NT2/D1 (cell line): ENCODE measurements around the gene METAP2.

Experiments used
- DNase-seq: peaks from one replicate; pipeline ENCODE4 v3.0.0-alpha.2; 2011; ENCODE audit warnings: low read depth, low spot score
- H3K27me3 ChIP-seq: 2 replicates; pipeline ENCODE4 v1.6.0; 2011; ENCODE audit warnings: mild to moderate bottlenecking; ENCODE audit not compliant: insufficient read length, insufficient read depth
- H3K36me3 ChIP-seq: 2 replicates; pipeline ENCODE4 v1.6.1; 2011; ENCODE audit warnings: mild to moderate bottlenecking, low read length, mixed read lengths; ENCODE audit not compliant: insufficient read depth, insufficient read length
- H3K4me1 ChIP-seq: 2 replicates; pipeline ENCODE4 v1.5.1; 2011; ENCODE audit not compliant: insufficient read depth, insufficient read length
- H3K4me3 ChIP-seq: 2 replicates; pipeline ENCODE4 v1.5.1; 2011; ENCODE audit warnings: low read depth; ENCODE audit not compliant: insufficient read length
- H3K9ac ChIP-seq: 2 replicates; pipeline ENCODE4 v1.6.0; 2011; ENCODE audit warnings: low read depth; ENCODE audit not compliant: insufficient read length
- H3K9me3 ChIP-seq: 2 replicates; pipeline ENCODE4 v1.5.1; 2011; ENCODE audit warnings: mild to moderate bottlenecking, low read length; ENCODE audit not compliant: insufficient read depth
- SUZ12 ChIP-seq: IDR thresholded peaks from 2 replicates; pipeline ENCODE4 v1.6.1; 2011; ENCODE audit not compliant: insufficient read length, insufficient read depth; ENCODE audit errors: extremely low read depth
- YY1 ChIP-seq: IDR thresholded peaks from 2 replicates; pipeline ENCODE4 v1.6.1; 2011; ENCODE audit not compliant: insufficient read length, insufficient read depth
- ZNF274 ChIP-seq: IDR thresholded peaks from 2 replicates; pipeline ENCODE4 v1.6.1; 2011; ENCODE audit warnings: mild to moderate bottlenecking, low read depth, low read length

Gene METAP2

DNA sequence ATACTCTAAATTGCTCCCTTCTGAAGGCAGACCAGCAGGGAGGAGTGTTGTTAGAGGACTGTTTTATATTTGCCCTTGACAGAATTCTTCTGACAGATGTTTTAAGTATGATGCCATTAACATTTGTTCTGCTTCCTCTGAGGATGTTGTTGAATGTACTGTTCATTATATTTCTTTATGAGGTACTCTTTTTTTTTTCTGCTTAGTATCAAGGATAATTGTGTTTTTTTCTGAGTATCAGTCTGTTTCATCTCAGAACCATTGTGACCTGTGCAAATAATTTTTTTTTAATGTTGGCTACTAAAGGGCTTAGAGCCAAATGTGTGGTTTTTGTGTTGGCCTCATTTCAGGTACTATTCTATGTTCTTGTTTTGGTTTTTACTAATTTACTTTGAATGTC is 10.6 kb downstream of the METAP2 start:
- Histone ChIP-seq H3K4me1 (no peaks in the 10 kb centered on the region), H3K9me3 (no peaks in the 10 kb centered on the region), H3K27me3 (no peaks in the 10 kb centered on the region), H3K9ac (no peak overlapping the region), H3K36me3 (peaks cover 78% of the 10 kb centered on the region), H3K4me3 (no peak overlapping the region)
- TF ChIP-seq YY1 (no peak), ZNF274 (no peak), SUZ12 (no peak)
- DNase-seq = no peak

DNA sequence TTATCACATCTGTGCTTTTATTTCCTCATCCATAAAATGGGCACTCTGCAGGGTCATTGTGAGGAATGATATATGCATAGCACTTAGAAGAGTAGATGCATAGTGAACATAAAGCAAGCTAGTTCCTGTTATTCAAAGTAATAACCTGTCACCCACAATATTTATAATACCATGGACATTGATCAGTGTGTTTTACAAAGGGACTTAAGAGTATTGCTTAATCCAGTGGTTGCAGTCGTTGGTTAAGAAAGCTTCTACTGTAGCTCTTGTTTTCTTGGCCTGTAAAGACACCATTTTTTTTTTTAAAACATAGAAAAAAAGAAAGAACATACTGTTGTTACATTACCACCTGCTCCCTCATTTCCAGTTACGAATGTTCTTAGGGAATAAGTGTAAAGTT is 13.1 kb downstream of the METAP2 start:
- no peaks in the 10 kb centered on the region for H3K9me3 ChIP-seq

DNA sequence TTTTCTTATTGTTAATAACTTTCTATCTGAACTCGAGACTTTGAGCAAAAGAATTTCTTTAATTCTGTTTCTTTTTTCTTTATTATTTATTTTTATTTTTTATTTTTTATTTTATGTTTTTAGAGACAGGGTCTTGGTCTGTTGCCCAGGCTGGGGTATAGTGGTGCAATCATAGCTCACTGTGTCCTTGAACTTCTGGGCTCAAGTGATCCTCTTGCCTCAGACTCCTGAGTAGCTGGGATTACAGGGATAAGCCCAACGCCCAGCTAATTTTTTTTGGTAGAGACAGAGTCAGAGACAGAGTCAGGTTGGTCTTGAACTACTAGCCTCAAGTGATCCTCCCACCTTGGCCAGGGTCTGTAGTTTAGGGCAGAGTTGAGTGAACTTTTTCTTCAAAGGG is 18.5 kb downstream of the METAP2 start:
- TF ChIP-seq SUZ12 (no peak), YY1 (no peak), ZNF274 (no peak)
- Histone ChIP-seq H3K9ac (no peak overlapping the region), H3K9me3 (no peaks in the 10 kb centered on the region), H3K4me3 (no peak overlapping the region), H3K36me3 (peaks cover 85% of the 10 kb centered on the region), H3K27me3 (no peaks in the 10 kb centered on the region), H3K4me1 (no peaks in the 10 kb centered on the region)
- DNase-seq = no peak

More for the DNA sequence above, 13.1 kb downstream of the METAP2 start:
- H3K36me3 ChIP-seq = peaks cover 80% of the 10 kb centered on the region
- TF ChIP-seq YY1 (no peak), SUZ12 (no peak), ZNF274 (no peak)
- no peak for DNase-seq
- H3K27me3 ChIP-seq = no peaks in the 10 kb centered on the region
- H3K4me3 ChIP-seq = no peak overlapping the region
- no peak overlapping the region for H3K9ac ChIP-seq
- H3K4me1 ChIP-seq = no peaks in the 10 kb centered on the region

GRCh38 chr12:95494888-95495287 is 20.9 kb downstream of the METAP2 start:
- Histone ChIP-seq H3K27me3 (no peaks in the 10 kb centered on the region), H3K9me3 (no peaks in the 10 kb centered on the region), H3K4me1 (no peaks in the 10 kb centered on the region), H3K36me3 (peaks cover 90% of the 10 kb centered on the region), H3K4me3 (no peak overlapping the region), H3K9ac (no peak overlapping the region)
- DNase-seq = no peak
- TF ChIP-seq YY1 = no peak
- TF ChIP-seq SUZ12 = no peak
- TF ChIP-seq ZNF274 = no peak

GRCh38 chr12:95495433-95495832 is 21.5 kb downstream of the METAP2 start:
- H3K27me3 ChIP-seq = no peaks in the 10 kb centered on the region
- H3K9ac ChIP-seq = no peak overlapping the region
- no peak for DNase-seq
- H3K36me3 ChIP-seq = peaks cover 86% of the 10 kb centered on the region
- H3K9me3 ChIP-seq = no peaks in the 10 kb centered on the region
- TF ChIP-seq YY1 = no peak
- no peak for TF ChIP-seq ZNF274
- no peak for TF ChIP-seq SUZ12
- no peaks in the 10 kb centered on the region for H3K4me1 ChIP-seq
- H3K4me3 ChIP-seq = no peak overlapping the region

GRCh38 chr12:95497031-95497430 is 23.1 kb downstream of the METAP2 start:
- TF ChIP-seq SUZ12 (no peak), YY1 (no peak), ZNF274 (no peak)
- peaks cover 80% of the 10 kb centered on the region for H3K36me3 ChIP-seq
- no peaks in the 10 kb centered on the region for H3K9me3 ChIP-seq
- no peak for DNase-seq
- no peak overlapping the region for H3K4me3 ChIP-seq
- H3K4me1 ChIP-seq = no peaks in the 10 kb centered on the region
- H3K9ac ChIP-seq = no peak overlapping the region
- no peaks in the 10 kb centered on the region for H3K27me3 ChIP-seq

DNA sequence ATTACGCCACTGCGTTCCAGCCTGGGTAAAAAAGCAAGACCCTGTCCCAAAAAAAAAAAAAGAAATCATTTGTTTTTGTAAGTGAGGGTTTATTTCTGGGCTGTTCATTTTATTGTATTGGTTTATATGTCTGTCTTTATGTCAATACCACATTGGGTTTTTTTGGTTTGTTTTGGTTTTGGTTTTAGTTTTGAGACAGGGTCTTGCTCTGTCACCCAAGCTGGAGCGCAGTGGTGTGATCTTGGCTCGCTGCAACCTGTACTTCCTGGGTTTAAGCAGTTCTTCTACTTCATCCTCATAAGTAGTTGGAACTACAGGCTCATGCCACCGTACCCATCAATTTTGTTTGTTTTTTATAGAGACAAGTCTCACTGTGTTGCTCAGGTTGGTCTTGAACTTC is 25.0 kb downstream of the METAP2 start:
- DNase-seq = no peak
- TF ChIP-seq ZNF274 (no peak), YY1 (no peak), SUZ12 (no peak)
- H3K36me3 ChIP-seq = peaks cover 74% of the 10 kb centered on the region

GRCh38 chr12:95499772-95500171 is 25.8 kb downstream of the METAP2 start:
- no peaks in the 10 kb centered on the region for H3K4me1 ChIP-seq

More for the DNA sequence above, 25.0 kb downstream of the METAP2 start:
- H3K9ac ChIP-seq = no peak overlapping the region
- no peaks in the 10 kb centered on the region for H3K9me3 ChIP-seq
- H3K4me1 ChIP-seq = no peaks in the 10 kb centered on the region
- no peaks in the 10 kb centered on the region for H3K27me3 ChIP-seq
- H3K4me3 ChIP-seq = no peak overlapping the region

More at GRCh38 chr12:95499772-95500171, 25.8 kb downstream of the METAP2 start:
- Histone ChIP-seq H3K4me3 (no peak overlapping the region), H3K36me3 (peaks cover 73% of the 10 kb centered on the region), H3K9me3 (no peaks in the 10 kb centered on the region), H3K27me3 (no peaks in the 10 kb centered on the region), H3K9ac (no peak overlapping the region)
- TF ChIP-seq ZNF274 (no peak), YY1 (no peak), SUZ12 (no peak)
- DNase-seq = no peak
